ENCODE results near the gene DST.

The DST gene

GRCh38 chr6:56444855-56445254, 197.8 kb downstream of the DST start:
- H3K79me2 ChIP-seq (ENCODE audit: insufficient read depth, low read length): no peaks in the 10 kb centered on the region
- H3K4me1 ChIP-seq (ENCODE audit: insufficient read depth, low read length, poor library complexity, severe bottlenecking): no peaks in the 10 kb centered on the region
- no peaks in the 10 kb centered on the region for H3K9me2 ChIP-seq (replicated peaks; ENCODE audit: low read depth, low read length)
- no peak overlapping the region for H3K4me3 ChIP-seq (ENCODE audit: low read length, poor library complexity, severe bottlenecking)
- no peaks in the 10 kb centered on the region for H3K36me3 ChIP-seq (ENCODE audit: insufficient read depth, low read length)
- no peaks in the 10 kb centered on the region for H3F3A ChIP-seq (ENCODE audit: low read depth)
- H3K27me3 ChIP-seq (ENCODE audit: insufficient read depth, low read length, poor library complexity, severe bottlenecking): no peaks in the 10 kb centered on the region
- TF ChIP-seq EZH2phosphoT487 (IDR thresholded peaks at IDR 0.05; ENCODE audit: borderline replicate concordance) (no peak), CTCF (conservative IDR thresholded peaks at IDR 0.05; ENCODE audit: low read length) (no peak)
- H3K9me3 ChIP-seq (ENCODE audit: insufficient read depth, low read depth, low read length): no peaks in the 10 kb centered on the region
- no peak overlapping the region for H3K9ac ChIP-seq (ENCODE audit: low read depth, low read length, poor library complexity, severe bottlenecking)
- no peaks in the 10 kb centered on the region for H4K20me1 ChIP-seq (ENCODE audit: insufficient read depth, low read length, poor library complexity, severe bottlenecking)
- H2AFZ ChIP-seq (ENCODE audit: low read length): no peak overlapping the region
- no peak overlapping the region for H3K4me2 ChIP-seq (ENCODE audit: low read depth, low read length, poor library complexity, severe bottlenecking)

GRCh38 chr6:56440551-56440981, 202.1 kb downstream of the DST start:
- Histone ChIP-seq H3F3A (ENCODE audit: low read depth) (no peaks in the 10 kb centered on the region), H3K9ac (ENCODE audit: low read depth, low read length, poor library complexity, severe bottlenecking) (no peak overlapping the region), H3K4me2 (ENCODE audit: low read depth, low read length, poor library complexity, severe bottlenecking) (no peak overlapping the region), H2AFZ (ENCODE audit: low read length) (no peak overlapping the region), H3K36me3 (ENCODE audit: insufficient read depth, low read length) (no peaks in the 10 kb centered on the region), H3K9me2 (replicated peaks; ENCODE audit: low read depth, low read length) (no peaks in the 10 kb centered on the region), H3K4me1 (ENCODE audit: insufficient read depth, low read length, poor library complexity, severe bottlenecking) (no peaks in the 10 kb centered on the region), H3K79me2 (ENCODE audit: insufficient read depth, low read length) (no peaks in the 10 kb centered on the region), H3K4me3 (ENCODE audit: low read length, poor library complexity, severe bottlenecking) (no peak overlapping the region), H4K20me1 (ENCODE audit: insufficient read depth, low read length, poor library complexity, severe bottlenecking) (no peaks in the 10 kb centered on the region), H3K9me3 (ENCODE audit: insufficient read depth, low read depth, low read length) (peaks cover 5% of the 10 kb centered on the region; the same call in 1 of the 2 replicates), H3K27me3 (ENCODE audit: insufficient read depth, low read length, poor library complexity, severe bottlenecking) (no peaks in the 10 kb centered on the region)
- TF ChIP-seq CTCF (conservative IDR thresholded peaks at IDR 0.05; ENCODE audit: low read length): no peak
- no peak for TF ChIP-seq EZH2phosphoT487 (IDR thresholded peaks at IDR 0.05; ENCODE audit: borderline replicate concordance)

- Histone ChIP-seq H3K9me3 (ENCODE audit: insufficient read depth, low read depth, low read length) (peaks cover 5% of the 10 kb centered on the region; the same call in 1 of the 2 replicates), H3K9ac (ENCODE audit: low read depth, low read length, poor library complexity, severe bottlenecking) (no peak overlapping the region), H3K4me1 (ENCODE audit: insufficient read depth, low read length, poor library complexity, severe bottlenecking) (no peaks in the 10 kb centered on the region), H2AFZ (ENCODE audit: low read length) (no peak overlapping the region), H3F3A (ENCODE audit: low read depth) (no peaks in the 10 kb centered on the region), H3K36me3 (ENCODE audit: insufficient read depth, low read length) (no peaks in the 10 kb centered on the region), H3K9me2 (replicated peaks; ENCODE audit: low read depth, low read length) (no peaks in the 10 kb centered on the region), H3K4me2 (ENCODE audit: low read depth, low read length, poor library complexity, severe bottlenecking) (no peak overlapping the region), H3K27me3 (ENCODE audit: insufficient read depth, low read length, poor library complexity, severe bottlenecking) (no peaks in the 10 kb centered on the region), H4K20me1 (ENCODE audit: insufficient read depth, low read length, poor library complexity, severe bottlenecking) (no peaks in the 10 kb centered on the region), H3K4me3 (ENCODE audit: low read length, poor library complexity, severe bottlenecking) (no peak overlapping the region), H3K79me2 (ENCODE audit: insufficient read depth, low read length) (no peaks in the 10 kb centered on the region)
- TF ChIP-seq CTCF (conservative IDR thresholded peaks at IDR 0.05; ENCODE audit: low read length) (no peak), EZH2phosphoT487 (IDR thresholded peaks at IDR 0.05; ENCODE audit: borderline replicate concordance) (no peak)
Observed at GRCh38 chr6:56437171-56437900, 205.4 kb downstream of the DST start.

Data from Loucy (cell line).